Measurements from ENCODE around the gene PRR12.

PRR12 gene

GRCh38 chr19:49643466-49643865, 52.5 kb downstream of the PRR12 start:
- TF ChIP-seq, protein P1, sequence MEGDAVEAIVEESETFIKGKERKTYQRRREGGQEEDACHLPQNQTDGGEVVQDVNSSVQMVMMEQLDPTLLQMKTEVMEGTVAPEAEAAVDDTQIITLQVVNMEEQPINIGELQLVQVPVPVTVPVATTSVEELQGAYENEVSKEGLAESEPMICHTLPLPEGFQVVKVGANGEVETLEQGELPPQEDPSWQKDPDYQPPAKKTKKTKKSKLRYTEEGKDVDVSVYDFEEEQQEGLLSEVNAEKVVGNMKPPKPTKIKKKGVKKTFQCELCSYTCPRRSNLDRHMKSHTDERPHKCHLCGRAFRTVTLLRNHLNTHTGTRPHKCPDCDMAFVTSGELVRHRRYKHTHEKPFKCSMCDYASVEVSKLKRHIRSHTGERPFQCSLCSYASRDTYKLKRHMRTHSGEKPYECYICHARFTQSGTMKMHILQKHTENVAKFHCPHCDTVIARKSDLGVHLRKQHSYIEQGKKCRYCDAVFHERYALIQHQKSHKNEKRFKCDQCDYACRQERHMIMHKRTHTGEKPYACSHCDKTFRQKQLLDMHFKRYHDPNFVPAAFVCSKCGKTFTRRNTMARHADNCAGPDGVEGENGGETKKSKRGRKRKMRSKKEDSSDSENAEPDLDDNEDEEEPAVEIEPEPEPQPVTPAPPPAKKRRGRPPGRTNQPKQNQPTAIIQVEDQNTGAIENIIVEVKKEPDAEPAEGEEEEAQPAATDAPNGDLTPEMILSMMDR (IDR thresholded peaks at IDR 0.05), result no peak
- Histone ChIP-seq H3K4me3 (ENCODE audit: low read depth in 1 of 2, low read length in 1 of 2) (peak overlapping the region in 1 of 2 experiments; percentile 93), H3K9me3 (no peaks in the 10 kb centered on the region), H3K27me3 (peaks cover 16% of the 10 kb centered on the region), H3K27ac (no peak overlapping the region), H3K36me3 (peaks cover 36% of the 10 kb centered on the region), H3K4me1 (ENCODE audit: control insufficient read depth in 1 of 2, insufficient read depth in 1 of 2, low read depth in 1 of 2, low read length in 1 of 2) (peaks cover 33 to 36% of the 10 kb centered on the region in 2 experiments)

- TF ChIP-seq, protein P1 (IDR thresholded peaks at IDR 0.05), result no peak
- Histone ChIP-seq H3K4me3 (ENCODE audit: low read depth in 1 of 2, low read length in 1 of 2) (no peak overlapping the region), H3K9me3 (no peaks in the 10 kb centered on the region), H3K27me3 (no peaks in the 10 kb centered on the region), H3K27ac (no peak overlapping the region), H3K36me3 (peaks cover 56% of the 10 kb centered on the region), H3K4me1 (ENCODE audit: control insufficient read depth in 1 of 2, insufficient read depth in 1 of 2, low read depth in 1 of 2, low read length in 1 of 2) (peaks cover 20 to 25% of the 10 kb centered on the region in 2 experiments)
Observed at GRCh38 chr19:49645592-49645991, 54.6 kb downstream of the PRR12 start.

DNA sequence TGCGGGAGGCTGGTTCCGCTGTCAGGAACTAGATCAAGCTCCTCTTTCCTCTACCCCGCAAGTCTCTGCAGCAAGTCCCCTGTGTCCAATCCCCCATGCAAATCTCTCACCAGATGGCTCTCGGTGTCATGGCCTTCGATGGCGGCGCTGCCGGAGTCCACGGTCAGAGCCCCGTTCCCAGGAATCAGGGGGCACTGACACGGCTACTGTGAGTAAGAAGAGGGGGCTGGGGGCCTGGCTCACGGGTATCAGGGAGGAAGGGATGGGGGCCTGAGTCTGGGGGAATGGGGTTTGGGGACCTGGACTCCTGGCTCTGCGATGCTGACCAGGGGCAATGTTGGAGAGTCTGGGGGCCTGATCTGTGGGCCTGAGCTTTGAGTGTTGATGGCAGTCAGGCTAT, 55.0 kb downstream of the PRR12 start:
- H3K4me3 ChIP-seq (ENCODE audit: low read depth in 1 of 2, low read length in 1 of 2), result no peak overlapping the region
- no peak overlapping the region for H3K27ac ChIP-seq
- H3K4me1 ChIP-seq (ENCODE audit: control insufficient read depth in 1 of 2, insufficient read depth in 1 of 2, low read depth in 1 of 2, low read length in 1 of 2), result peaks cover 16 to 21% of the 10 kb centered on the region in 2 experiments
- TF ChIP-seq, protein P1 (IDR thresholded peaks at IDR 0.05), result no peak
- H3K27me3 ChIP-seq, result no peaks in the 10 kb centered on the region
- peaks cover 60% of the 10 kb centered on the region for H3K36me3 ChIP-seq
- H3K9me3 ChIP-seq, result no peaks in the 10 kb centered on the region

- Histone ChIP-seq H3K4me1 (ENCODE audit: control insufficient read depth in 1 of 2, insufficient read depth in 1 of 2, low read depth in 1 of 2, low read length in 1 of 2) (peaks cover 10 to 15% of the 10 kb centered on the region in 2 experiments), H3K27ac (no peak overlapping the region), H3K4me3 (ENCODE audit: low read depth in 1 of 2, low read length in 1 of 2) (no peak overlapping the region), H3K36me3 (peaks cover 65% of the 10 kb centered on the region), H3K27me3 (no peaks in the 10 kb centered on the region), H3K9me3 (no peaks in the 10 kb centered on the region)
- TF ChIP-seq, protein P1 (IDR thresholded peaks at IDR 0.05), result no peak
Observed at GRCh38 chr19:49646586-49646985, 55.6 kb downstream of the PRR12 start.

GRCh38 chr19:49651029-49651819, 60.2 kb downstream of the PRR12 start:
- no peak overlapping the region for H3K4me3 ChIP-seq (ENCODE audit: low read depth in 1 of 2, low read length in 1 of 2)
- no peaks in the 10 kb centered on the region for H3K9me3 ChIP-seq
- H3K27ac ChIP-seq, result no peak overlapping the region
- H3K4me1 ChIP-seq (ENCODE audit: control insufficient read depth in 1 of 2, insufficient read depth in 1 of 2, low read depth in 1 of 2, low read length in 1 of 2), result no peaks in the 10 kb centered on the region
- H3K36me3 ChIP-seq, result peaks cover 94% of the 10 kb centered on the region
- no peaks in the 10 kb centered on the region for H3K27me3 ChIP-seq
- TF ChIP-seq, protein P1 (IDR thresholded peaks at IDR 0.05), result no peak
